Karpas-422 (cell line): ENCODE measurements around the gene CACTIN. TPM values are rescaled to one million over a fixed set of nuclear protein-coding genes. Genes with fewer than 3 reads are reported as not detected.
A peak's percentile ranks its signal among the peaks of the same experiment; 100 is the strongest.

ENCODE experiments used
- DNase-seq: peaks from one replicate; pipeline ENCODE4 v3.0.0-alpha.2; 2015
- H2AFZ ChIP-seq: fragments of 200-600 bp; sonication (generic); 2 replicates; pipeline ENCODE4 v1.6.1; 2014; ENCODE audit warnings: antibody characterized with exemption, low read length, mixed read lengths
- H3K27ac ChIP-seq: fragments of 200-600 bp; sonication (generic); 2 replicates; pipeline ENCODE4 v1.5.1; 2014; ENCODE audit warnings: mild to moderate bottlenecking, low read length, moderate library complexity
- H3K27me3 ChIP-seq: fragments of 200-600 bp; sonication (generic); 2 replicates; pipeline ENCODE4 v1.6.1; 2014; ENCODE audit warnings: low read length, mixed read lengths
- H3K36me3 ChIP-seq: fragments of 200-600 bp; sonication (generic); 2 replicates; pipeline ENCODE4 v1.6.1; 2014; ENCODE audit warnings: low read length, mixed read lengths; ENCODE audit not compliant: insufficient read depth
- H3K4me1 ChIP-seq: fragments of 200-600 bp; sonication (generic); 2 replicates; pipeline ENCODE4 v1.6.1; 2014; ENCODE audit warnings: mild to moderate bottlenecking, low read length, mixed read lengths
- H3K4me2 ChIP-seq: fragments of 200-600 bp; sonication (generic); 2 replicates; pipeline ENCODE4 v1.6.1; 2014; ENCODE audit warnings: low read length, low read depth, mild to moderate bottlenecking; ENCODE audit not compliant: poor library complexity, severe bottlenecking
- H3K4me3 ChIP-seq: fragments of 200-600 bp; sonication (generic); 2 replicates; pipeline ENCODE4 v1.5.1; 2014; ENCODE audit warnings: mild to moderate bottlenecking, antibody characterized with exemption, low read length, mixed read lengths
- H3K79me2 ChIP-seq: fragments of 200-600 bp; sonication (generic); 2 replicates; pipeline ENCODE4 v1.6.1; 2014; ENCODE audit warnings: mild to moderate bottlenecking, low read length, mixed read lengths
- H3K9ac ChIP-seq: fragments of 200-600 bp; sonication (generic); 2 replicates; pipeline ENCODE4 v1.6.0; 2014; ENCODE audit warnings: low read length
- H3K9me2 ChIP-seq: fragments of 200-600 bp; sonication (generic), shearing (Covaris generic); replicated peaks from 2 replicates; pipeline ENCODE4 v1.6.0; 2014; ENCODE audit warnings: mild to moderate bottlenecking, low read length, moderate library complexity; ENCODE audit not compliant: insufficient read depth
- H3K9me3 ChIP-seq: fragments of 300-700, 200-600 bp; sonication (generic); 2 replicates; pipeline ENCODE4 v1.6.1; 2014; ENCODE audit warnings: low read length, mixed read lengths
- H4K20me1 ChIP-seq: fragments of 200-600 bp; sonication (generic); 2 replicates; pipeline ENCODE4 v1.6.1; 2014; ENCODE audit warnings: mild to moderate bottlenecking, antibody characterized with exemption, low read length, low read depth; ENCODE audit not compliant: insufficient read depth
- total RNA-seq: library from RNA; depleted of rRNA; stranded (reverse); fragments of >200 nt; shearing (Covaris generic); gene quantifications from 2 replicates; pipeline ENCODE4 v1.2.3, GENCODE V29; 2014; ENCODE audit warnings: low replicate concordance

CACTIN gene
- total RNA-seq, 1 experiment from 2014 or later, result 9.5 TPM

GRCh38 chr19:3644351-3645066 lies 17.9 kb upstream of the CACTIN start:
- no peaks in the 10 kb centered on the region for H3K4me1 ChIP-seq

GRCh38 chr19:3643674-3644313 lies 17.2 kb upstream of the CACTIN start:
- H3K9ac ChIP-seq, result no peak overlapping the region
- H4K20me1 ChIP-seq, result no peaks in the 10 kb centered on the region
- DNase-seq, result no peak
- no peak overlapping the region for H2AFZ ChIP-seq
- no peak overlapping the region for H3K4me3 ChIP-seq
- H3K4me2 ChIP-seq, result no peak overlapping the region
- no peaks in the 10 kb centered on the region for H3K9me3 ChIP-seq
- no peaks in the 10 kb centered on the region for H3K9me2 ChIP-seq
- H3K36me3 ChIP-seq, result no peaks in the 10 kb centered on the region
- H3K27ac ChIP-seq, result no peak overlapping the region
- no peaks in the 10 kb centered on the region for H3K79me2 ChIP-seq
- no peaks in the 10 kb centered on the region for H3K27me3 ChIP-seq
- no peaks in the 10 kb centered on the region for H3K4me1 ChIP-seq

More at GRCh38 chr19:3644351-3645066, 17.9 kb upstream of the CACTIN start:
- Histone ChIP-seq H3K9ac (no peak overlapping the region), H3K27me3 (no peaks in the 10 kb centered on the region), H2AFZ (no peak overlapping the region), H3K9me3 (no peaks in the 10 kb centered on the region), H3K36me3 (no peaks in the 10 kb centered on the region), H3K27ac (no peak overlapping the region), H4K20me1 (no peaks in the 10 kb centered on the region), H3K4me3 (no peak overlapping the region), H3K4me2 (no peak overlapping the region), H3K79me2 (no peaks in the 10 kb centered on the region), H3K9me2 (no peaks in the 10 kb centered on the region)
- DNase-seq, result no peak

GRCh38 chr19:3642987-3643673 lies 16.5 kb upstream of the CACTIN start:
- H3K27ac ChIP-seq, result no peak overlapping the region
- H3K9me3 ChIP-seq, result no peaks in the 10 kb centered on the region
- H3K36me3 ChIP-seq, result no peaks in the 10 kb centered on the region
- H3K27me3 ChIP-seq, result no peaks in the 10 kb centered on the region
- no peaks in the 10 kb centered on the region for H3K79me2 ChIP-seq
- no peaks in the 10 kb centered on the region for H3K4me1 ChIP-seq
- H3K4me3 ChIP-seq, result no peak overlapping the region
- DNase-seq, result peak; percentile 57
- no peak overlapping the region for H3K9ac ChIP-seq
- H4K20me1 ChIP-seq, result no peaks in the 10 kb centered on the region
- no peak overlapping the region for H3K4me2 ChIP-seq
- H2AFZ ChIP-seq, result no peak overlapping the region
- no peaks in the 10 kb centered on the region for H3K9me2 ChIP-seq

GRCh38 chr19:3642296-3642695 lies 15.7 kb upstream of the CACTIN start:
- no peak overlapping the region for H3K9ac ChIP-seq
- no peak overlapping the region for H2AFZ ChIP-seq
- no peak overlapping the region for H3K27ac ChIP-seq
- no peaks in the 10 kb centered on the region for H4K20me1 ChIP-seq
- no peaks in the 10 kb centered on the region for H3K79me2 ChIP-seq
- no peaks in the 10 kb centered on the region for H3K36me3 ChIP-seq
- no peaks in the 10 kb centered on the region for H3K4me1 ChIP-seq
- no peak overlapping the region for H3K4me2 ChIP-seq
- no peaks in the 10 kb centered on the region for H3K9me2 ChIP-seq
- DNase-seq, result no peak
- no peaks in the 10 kb centered on the region for H3K9me3 ChIP-seq
- H3K27me3 ChIP-seq, result no peaks in the 10 kb centered on the region
- H3K4me3 ChIP-seq, result no peak overlapping the region

GRCh38 chr19:3641515-3642269 lies 15.1 kb upstream of the CACTIN start:
- H3K4me1 ChIP-seq, result no peaks in the 10 kb centered on the region; the same call in 1 of the 2 replicates
- no peaks in the 10 kb centered on the region for H3K27me3 ChIP-seq
- no peaks in the 10 kb centered on the region for H4K20me1 ChIP-seq
- H3K9me2 ChIP-seq, result no peaks in the 10 kb centered on the region
- no peaks in the 10 kb centered on the region for H3K9me3 ChIP-seq
- no peak overlapping the region for H3K4me2 ChIP-seq
- no peak overlapping the region for H3K9ac ChIP-seq
- no peak overlapping the region for H3K27ac ChIP-seq
- no peaks in the 10 kb centered on the region for H3K36me3 ChIP-seq
- H3K4me3 ChIP-seq, result no peak overlapping the region
- no peaks in the 10 kb centered on the region for H3K79me2 ChIP-seq
- H2AFZ ChIP-seq, result no peak overlapping the region
- DNase-seq, result no peak

GRCh38 chr19:3639479-3639878 lies 12.9 kb upstream of the CACTIN start:
- Histone ChIP-seq H3K9ac (no peak overlapping the region), H3K4me1 (no peaks in the 10 kb centered on the region; the same call in 1 of the 2 replicates), H3K79me2 (no peaks in the 10 kb centered on the region), H3K9me3 (no peaks in the 10 kb centered on the region), H3K4me3 (no peak overlapping the region), H3K27me3 (no peaks in the 10 kb centered on the region), H3K9me2 (no peaks in the 10 kb centered on the region), H3K4me2 (no peak overlapping the region), H2AFZ (no peak overlapping the region), H4K20me1 (no peaks in the 10 kb centered on the region), H3K36me3 (no peaks in the 10 kb centered on the region), H3K27ac (no peak overlapping the region)
- no peak for DNase-seq

- Histone ChIP-seq H3K9ac (no peak overlapping the region), H3K4me3 (no peak overlapping the region), H3K27me3 (no peaks in the 10 kb centered on the region), H3K9me3 (no peaks in the 10 kb centered on the region), H3K36me3 (no peaks in the 10 kb centered on the region), H3K79me2 (no peaks in the 10 kb centered on the region), H2AFZ (no peak overlapping the region), H3K4me1 (no peaks in the 10 kb centered on the region; the same call in 1 of the 2 replicates), H3K9me2 (no peaks in the 10 kb centered on the region), H3K4me2 (no peak overlapping the region), H3K27ac (no peak overlapping the region), H4K20me1 (no peaks in the 10 kb centered on the region)
- no peak for DNase-seq
Measured at GRCh38 chr19:3638208-3639193, 11.9 kb upstream of the CACTIN start.
